ENCODE data around the gene BIRC5. TPM values are rescaled to one million over a fixed set of nuclear protein-coding genes. Genes with fewer than 3 reads are reported as not detected.

BIRC5 gene
- total RNA-seq, 4 donors from 2014 or later, result 0.11 to 0.83 (median 0.13) TPM; not detected in 1

GRCh38 chr17:78268951-78269905 is 55.2 kb downstream of the BIRC5 start:
- Histone ChIP-seq H3K27me3 (no peaks in the 10 kb centered on the region), H3K36me3 (no peaks in the 10 kb centered on the region), H3K9me3 (no peaks in the 10 kb centered on the region), H3K4me3 (replicated peaks in 1 of 3) (no peak overlapping the region), H3K4me1 (peaks cover 8 to 24% of the 10 kb centered on the region in 2 donors), H3K27ac (no peak overlapping the region)
- TF ChIP-seq CTCF (IDR thresholded peaks at IDR 0.05) (no peak), POLR2A (IDR thresholded peaks at IDR 0.05) (no peak)
- intact Hi-C loops (cut with DNase I), result no loop called here
- 43 to 48% methylated on average over 23 to 33 of the region's 34 CpGs for WGBS, 2 donors
- no peak for DNase-seq

GRCh38 chr17:78269955-78270381 is 55.9 kb downstream of the BIRC5 start:
- Histone ChIP-seq H3K9me3 (no peaks in the 10 kb centered on the region), H3K4me3 (replicated peaks in 1 of 3) (no peak overlapping the region), H3K27ac (no peak overlapping the region), H3K4me1 (peaks cover 8 to 22% of the 10 kb centered on the region in 2 donors), H3K36me3 (no peaks in the 10 kb centered on the region), H3K27me3 (no peaks in the 10 kb centered on the region)
- intact Hi-C loops (cut with DNase I), result no loop called here
- 79 to 85% methylated on average over 4 to 7 of the region's 8 CpGs for WGBS, 2 donors
- no peak for TF ChIP-seq POLR2A (IDR thresholded peaks at IDR 0.05)
- TF ChIP-seq CTCF (IDR thresholded peaks at IDR 0.05), result no peak
- DNase-seq, result no peak

GRCh38 chr17:78271419-78272170 is 57.5 kb downstream of the BIRC5 start:
- Histone ChIP-seq H3K27me3 (no peaks in the 10 kb centered on the region), H3K27ac (peak overlapping the region in 2 of 3 donors; percentile 77 to 79), H3K4me1 (peaks cover 8 to 10% of the 10 kb centered on the region in 2 donors), H3K4me3 (replicated peaks in 1 of 3) (no peak overlapping the region), H3K36me3 (no peaks in the 10 kb centered on the region), H3K9me3 (no peaks in the 10 kb centered on the region)
- intact Hi-C loops (cut with DNase I), result no loop called here
- WGBS, 2 donors, result 77 to 81% methylated on average over 10 to 12 of the region's 12 CpGs
- DNase-seq, result no peak
- TF ChIP-seq CTCF (IDR thresholded peaks at IDR 0.05), result no peak

- Histone ChIP-seq H3K4me1 (peaks cover 8 to 10% of the 10 kb centered on the region in 2 donors), H3K9me3 (no peaks in the 10 kb centered on the region), H3K27ac (peak overlapping the region; percentile 29 to 79 (median 77)), H3K27me3 (no peaks in the 10 kb centered on the region), H3K4me3 (replicated peaks in 1 of 3) (no peak overlapping the region), H3K36me3 (no peaks in the 10 kb centered on the region)
- TF ChIP-seq POLR2A (IDR thresholded peaks at IDR 0.05), result peak in 1 of 2 donors; percentile 78
- no peak for TF ChIP-seq CTCF (IDR thresholded peaks at IDR 0.05)
- peak; percentile 87 to 91 for DNase-seq
- WGBS, 2 donors, result 33 to 38% methylated on average over 11 to 17 of the region's 17 CpGs
- intact Hi-C loops (cut with DNase I), result no loop called here
These were observed 58.3 kb downstream of the BIRC5 start for GRCh38 chr17:78272181-78272913.
